ENCODE results near the gene GFPT2.

- TF ChIP-seq POLR2A (IDR thresholded peaks at IDR 0.05) (no peak), CTCF (IDR thresholded peaks at IDR 0.05) (no peak)
These were observed 19.5 kb downstream of the GFPT2 start for GRCh38 chr5:180333661-180334060.
